Measurements from ENCODE around the gene BICD2.
"Not testable (repeated sequence)": the region's sequence is repeated elsewhere in the genome, so short reads cannot be mapped to it uniquely, and the experiment has no call there.

- not testable (repeated sequence) for TF ChIP-seq JUND (IDR thresholded peaks at IDR 0.05; ENCODE audit: low read length); CEBPB (IDR thresholded peaks at IDR 0.05; ENCODE audit: low read depth, low read length); CREB1 (IDR thresholded peaks at IDR 0.05); GABPA (IDR thresholded peaks at IDR 0.05; ENCODE audit: borderline replicate concordance, insufficient read depth, low read length); POLR2AphosphoS5 (IDR thresholded peaks at IDR 0.05; ENCODE audit: low read depth, low read length); POLR2A (IDR thresholded peaks at IDR 0.05; ENCODE audit: control extremely low read depth in 1 of 2, low read depth in 2 of 2, low read length in 2 of 2); JUN (IDR thresholded peaks at IDR 0.05; ENCODE audit: low read depth, low read length); TBP (IDR thresholded peaks at IDR 0.05; ENCODE audit: low read depth, low read length); TAF1 (IDR thresholded peaks at IDR 0.05; ENCODE audit: low read depth, low read length); RAD21 (IDR thresholded peaks at IDR 0.05 in 1 of 2, conservative IDR thresholded peaks at IDR 0.05 in 1 of 2; ENCODE audit: low read depth in 2 of 2, low read length in 2 of 2); NANOG (IDR thresholded peaks at IDR 0.05; ENCODE audit: insufficient read depth, low read depth, low read length, poor library complexity, severe bottlenecking)
- TF ChIP-seq, protein P1, sequence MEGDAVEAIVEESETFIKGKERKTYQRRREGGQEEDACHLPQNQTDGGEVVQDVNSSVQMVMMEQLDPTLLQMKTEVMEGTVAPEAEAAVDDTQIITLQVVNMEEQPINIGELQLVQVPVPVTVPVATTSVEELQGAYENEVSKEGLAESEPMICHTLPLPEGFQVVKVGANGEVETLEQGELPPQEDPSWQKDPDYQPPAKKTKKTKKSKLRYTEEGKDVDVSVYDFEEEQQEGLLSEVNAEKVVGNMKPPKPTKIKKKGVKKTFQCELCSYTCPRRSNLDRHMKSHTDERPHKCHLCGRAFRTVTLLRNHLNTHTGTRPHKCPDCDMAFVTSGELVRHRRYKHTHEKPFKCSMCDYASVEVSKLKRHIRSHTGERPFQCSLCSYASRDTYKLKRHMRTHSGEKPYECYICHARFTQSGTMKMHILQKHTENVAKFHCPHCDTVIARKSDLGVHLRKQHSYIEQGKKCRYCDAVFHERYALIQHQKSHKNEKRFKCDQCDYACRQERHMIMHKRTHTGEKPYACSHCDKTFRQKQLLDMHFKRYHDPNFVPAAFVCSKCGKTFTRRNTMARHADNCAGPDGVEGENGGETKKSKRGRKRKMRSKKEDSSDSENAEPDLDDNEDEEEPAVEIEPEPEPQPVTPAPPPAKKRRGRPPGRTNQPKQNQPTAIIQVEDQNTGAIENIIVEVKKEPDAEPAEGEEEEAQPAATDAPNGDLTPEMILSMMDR (IDR thresholded peaks at IDR 0.05; ENCODE audit: control extremely low read depth in 1 of 3, insufficient read depth in 1 of 3, low read depth in 1 of 3, low read length in 3 of 3) = not testable (repeated sequence)
- TF ChIP-seq EZH2 (IDR thresholded peaks at IDR 0.05; ENCODE audit: low read depth, low read length, severe bottlenecking) = peak; percentile 56
These were observed 45.1 kb upstream of the BICD2 start for GRCh38 chr9:92809629-92810326.

All from H1 (cell line).